Measurements from ENCODE around the gene ZC3H15.

DNA sequence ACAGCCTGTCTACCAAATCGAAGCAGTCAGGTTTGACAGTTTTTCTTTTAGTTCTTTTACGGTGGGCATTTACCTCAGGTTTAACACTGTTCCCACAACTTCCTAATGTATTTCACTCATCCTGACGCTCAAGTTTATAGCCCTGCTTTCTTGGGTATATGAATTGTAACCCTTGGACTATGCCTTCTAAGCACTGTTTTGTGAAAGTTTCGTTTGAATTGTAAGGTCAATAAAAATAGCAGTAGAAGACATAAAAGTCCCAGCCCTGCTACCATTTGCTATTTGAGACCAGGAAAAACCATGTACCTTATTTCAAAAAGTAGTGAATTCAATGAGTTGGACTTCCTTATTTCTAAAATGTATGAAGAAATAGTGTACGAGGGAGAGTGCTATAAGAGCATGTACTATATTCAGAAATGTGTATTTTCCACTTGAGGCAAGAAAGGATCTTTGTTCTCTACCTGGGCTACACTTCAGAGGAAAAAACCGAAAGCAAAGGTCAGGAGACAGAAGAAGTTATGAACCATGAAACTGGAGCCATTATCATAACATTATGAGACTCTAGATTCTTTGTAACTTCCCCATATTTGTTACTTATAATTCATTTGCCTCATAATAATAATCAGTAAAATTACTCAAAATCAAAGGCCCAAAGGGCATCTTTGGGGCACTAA, 1.9 kb upstream of the ZC3H15 start:
- TF ChIP-seq, protein P1, sequence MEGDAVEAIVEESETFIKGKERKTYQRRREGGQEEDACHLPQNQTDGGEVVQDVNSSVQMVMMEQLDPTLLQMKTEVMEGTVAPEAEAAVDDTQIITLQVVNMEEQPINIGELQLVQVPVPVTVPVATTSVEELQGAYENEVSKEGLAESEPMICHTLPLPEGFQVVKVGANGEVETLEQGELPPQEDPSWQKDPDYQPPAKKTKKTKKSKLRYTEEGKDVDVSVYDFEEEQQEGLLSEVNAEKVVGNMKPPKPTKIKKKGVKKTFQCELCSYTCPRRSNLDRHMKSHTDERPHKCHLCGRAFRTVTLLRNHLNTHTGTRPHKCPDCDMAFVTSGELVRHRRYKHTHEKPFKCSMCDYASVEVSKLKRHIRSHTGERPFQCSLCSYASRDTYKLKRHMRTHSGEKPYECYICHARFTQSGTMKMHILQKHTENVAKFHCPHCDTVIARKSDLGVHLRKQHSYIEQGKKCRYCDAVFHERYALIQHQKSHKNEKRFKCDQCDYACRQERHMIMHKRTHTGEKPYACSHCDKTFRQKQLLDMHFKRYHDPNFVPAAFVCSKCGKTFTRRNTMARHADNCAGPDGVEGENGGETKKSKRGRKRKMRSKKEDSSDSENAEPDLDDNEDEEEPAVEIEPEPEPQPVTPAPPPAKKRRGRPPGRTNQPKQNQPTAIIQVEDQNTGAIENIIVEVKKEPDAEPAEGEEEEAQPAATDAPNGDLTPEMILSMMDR (IDR thresholded peaks at IDR 0.05), result no peak
- no peak for TF ChIP-seq POLR2A (IDR thresholded peaks at IDR 0.05)
